ENCODE measurements around the gene DNAJC4. TPM values are rescaled to one million over a fixed set of nuclear protein-coding genes. Genes with fewer than 3 reads are reported as not detected.
"Not testable (repeated sequence)": the region's sequence is repeated elsewhere in the genome, so short reads cannot be mapped to it uniquely, and the experiment has no call there.

The DNAJC4 gene
- total RNA-seq, 2 experiments from 2014 or later = 29.7 to 37.0 TPM

- ATAC-seq = no peak
- Mint-ChIP-seq H3K4me3 (peak overlapping the region; percentile 83), H3K9me3 (ENCODE audit: low read depth) (no peaks in the 10 kb centered on the region), H3K36me3 (no peaks in the 10 kb centered on the region), H3K4me1 (peaks cover 36% of the 10 kb centered on the region), H3K27ac (peak overlapping the region; percentile 90), H3K27me3 (no peaks in the 10 kb centered on the region)
- DNase-seq = peak; percentile 66
- CTCF ChIA-PET = interaction anchor here (0.9 to 12.3 kb wide), 14 partner anchors 14 to 246 kb away, joined by 3 to 146 read pairs (median 7); partner anchors contain the start of genes BAD, CATSPERZ, DNAJC4 and ESRRA
Observed at GRCh38 chr11:64245401-64245796, 15.1 kb downstream of the DNAJC4 start.

DNA sequence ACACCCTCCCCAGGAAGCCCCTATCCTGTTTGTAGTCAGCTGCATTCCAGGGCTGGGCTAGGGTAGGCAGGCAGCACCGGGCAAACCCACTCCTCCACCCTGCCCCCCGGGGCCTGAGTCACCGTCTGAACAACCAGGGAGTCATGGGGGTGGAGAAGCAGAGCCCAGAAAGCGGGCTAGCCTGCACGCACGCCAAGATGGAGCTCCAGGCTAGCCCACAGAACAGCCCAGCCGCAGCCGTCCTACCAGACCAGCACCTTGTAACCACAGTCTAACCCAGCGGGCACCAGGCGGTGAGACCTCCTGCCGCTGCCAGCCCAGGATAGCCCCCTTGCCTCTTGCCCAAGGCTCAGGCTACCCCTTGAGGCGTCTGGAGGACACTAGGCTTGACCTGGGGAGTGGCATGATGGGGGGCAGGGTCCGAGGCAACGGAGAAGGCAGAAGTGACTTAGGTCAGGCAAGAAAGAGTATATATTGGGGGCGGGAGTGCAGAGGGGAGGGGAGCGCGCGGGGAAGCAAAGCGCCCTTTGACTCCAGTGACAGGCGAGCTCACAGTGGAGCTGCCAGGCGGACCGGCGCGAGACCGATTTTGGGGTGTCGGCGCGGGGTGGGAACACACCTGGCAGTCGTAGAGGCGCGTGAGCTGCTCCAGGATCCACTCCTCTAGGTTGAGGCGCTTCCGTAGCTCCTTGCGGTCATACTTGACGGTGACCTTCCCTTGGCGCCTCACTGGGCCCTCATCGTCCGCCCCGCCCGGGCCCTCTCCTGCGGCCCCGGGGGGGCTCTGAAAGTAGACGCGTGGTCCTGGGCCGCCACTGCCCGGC lies 15.7 kb downstream of the DNAJC4 start:
- H3K9me3 Mint-ChIP-seq (ENCODE audit: low read depth) = no peaks in the 10 kb centered on the region
- CTCF ChIA-PET = interaction anchor here (0.9 to 12.3 kb wide), 13 partner anchors 15 to 246 kb away, joined by 3 to 146 read pairs (median 8); partner anchors contain the start of genes BAD, CATSPERZ, DNAJC4 and ESRRA
- no peaks in the 10 kb centered on the region for H3K27me3 Mint-ChIP-seq
- peak; percentile 87 for DNase-seq
- H3K27ac Mint-ChIP-seq = peak overlapping the region; percentile 90
- peak overlapping the region; percentile 83 for H3K4me3 Mint-ChIP-seq
- H3K36me3 Mint-ChIP-seq = no peaks in the 10 kb centered on the region
- H3K4me1 Mint-ChIP-seq = peaks cover 36% of the 10 kb centered on the region
- no peak for ATAC-seq

- not testable (repeated sequence) for H3K36me3 Mint-ChIP-seq; DNase-seq; H3K27me3 Mint-ChIP-seq; H3K9me3 Mint-ChIP-seq (ENCODE audit: low read depth)
- peak; percentile 28 for ATAC-seq
- peak overlapping the region; percentile 64 for H3K27ac Mint-ChIP-seq
- peaks cover 36% of the 10 kb centered on the region for H3K4me1 Mint-ChIP-seq
- H3K4me3 Mint-ChIP-seq = peak overlapping the region; percentile 79
- CTCF ChIA-PET = interaction anchor here (1.6 to 12.3 kb wide), 10 partner anchors 15 to 85 kb away, joined by 3 to 146 read pairs (median 12); partner anchors contain the start of genes BAD, CATSPERZ, DNAJC4 and ESRRA
Observed at GRCh38 chr11:64246621-64246870, 16.2 kb downstream of the DNAJC4 start.

DNA sequence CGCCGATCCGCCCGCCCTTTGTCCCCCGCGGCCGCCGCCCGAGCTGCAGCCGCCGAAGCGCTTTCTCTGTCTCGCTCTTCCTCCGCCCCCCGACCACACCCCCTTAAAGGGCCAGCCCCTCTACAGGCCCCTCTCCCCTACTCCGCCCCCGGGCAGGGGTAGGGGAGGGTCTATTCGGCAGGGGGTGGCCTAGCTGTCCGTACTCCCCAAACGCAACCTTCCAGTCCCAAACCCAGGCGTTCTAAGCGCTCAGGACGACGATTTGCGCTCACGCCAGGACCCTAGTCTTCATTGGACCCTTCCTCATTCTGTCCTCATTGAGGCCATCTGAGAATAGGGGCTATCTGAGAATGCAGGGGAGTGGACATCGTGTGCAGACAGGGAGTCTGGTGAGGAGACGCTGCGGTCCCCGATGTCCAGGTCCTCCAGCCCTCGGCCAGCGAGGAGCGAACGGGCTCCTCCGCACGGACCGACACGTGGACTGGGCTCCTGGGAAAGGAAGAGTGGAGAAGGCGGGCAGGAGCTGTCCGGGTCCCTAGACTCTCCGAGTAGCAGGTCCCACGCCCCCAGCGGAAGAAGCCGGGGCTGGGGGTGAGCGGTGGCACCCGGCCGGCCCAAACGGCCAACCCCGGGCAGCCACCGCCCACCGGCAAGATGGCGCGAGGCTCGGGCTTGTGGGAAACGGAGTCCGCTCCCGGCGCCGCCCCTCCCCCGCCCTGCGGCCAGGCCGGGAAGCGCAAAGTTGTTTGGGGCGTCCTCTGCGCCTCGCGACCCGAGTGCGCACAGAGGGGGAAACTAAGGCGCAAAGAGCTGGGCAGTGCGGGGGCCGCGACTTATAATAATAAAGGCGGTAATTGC lies 16.8 kb downstream of the DNAJC4 start, which contains the start of gene PPP1R14B:
TSS of gene PPP1R14B (minus strand) at position 73 of the 858 bp plus-strand sequence. CDS start 270 bp downstream, outside the sequence.
- no peaks in the 10 kb centered on the region for H3K27me3 Mint-ChIP-seq
- H3K4me1 Mint-ChIP-seq = peaks cover 39% of the 10 kb centered on the region
- CTCF ChIA-PET = interaction anchor here (1.8 to 12.3 kb wide), 7 partner anchors 21 to 85 kb away, joined by 8 to 146 read pairs (median 14); partner anchors contain the start of genes BAD, CATSPERZ, ESRRA and FERMT3
- H3K36me3 Mint-ChIP-seq = no peaks in the 10 kb centered on the region
- DNase-seq (peak; percentile 87), ATAC-seq (peak; percentile 65)
- H3K9me3 Mint-ChIP-seq (ENCODE audit: low read depth) = no peaks in the 10 kb centered on the region
- peak within 1 kb of the TSS; percentile 90 for H3K27ac Mint-ChIP-seq
- peak within 1 kb of the TSS; percentile 83 for H3K4me3 Mint-ChIP-seq

DNA sequence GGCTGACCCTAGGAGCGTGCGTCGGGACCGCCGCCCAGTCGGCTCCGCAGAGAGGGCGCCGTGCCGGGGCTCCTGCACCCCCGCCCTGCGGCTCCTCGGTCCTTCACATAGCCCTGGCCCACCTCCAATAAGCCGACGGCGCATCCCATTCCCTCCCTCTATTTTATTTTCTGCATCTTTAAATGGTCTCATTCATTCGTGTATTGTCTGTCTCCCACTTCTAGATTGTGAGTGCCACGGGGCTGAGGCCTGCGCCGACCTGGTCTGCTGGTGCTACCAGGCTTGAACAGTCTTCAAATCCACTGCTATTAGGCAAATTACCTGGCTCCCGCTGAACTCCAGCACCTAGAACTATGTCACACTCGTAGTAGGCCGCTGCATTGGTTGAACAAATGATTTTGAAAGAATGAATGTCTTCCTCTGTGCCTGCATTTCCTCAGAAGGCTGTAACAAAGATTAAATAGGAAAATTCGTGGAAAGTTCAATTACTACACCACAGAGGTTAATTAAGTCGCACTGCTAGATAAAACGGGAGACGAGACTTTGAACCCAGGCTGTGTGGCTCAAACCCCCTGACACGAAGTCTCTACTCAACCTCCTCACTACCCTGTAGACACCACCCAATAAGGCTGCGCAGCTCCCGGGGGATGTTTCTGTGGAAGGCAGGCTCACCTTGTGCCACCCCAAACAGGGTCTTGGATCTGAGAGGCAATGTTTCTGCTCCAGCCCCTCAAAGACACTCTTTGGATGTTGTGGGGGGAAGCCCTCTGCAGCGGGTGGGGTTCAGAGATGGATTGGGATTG lies 17.6 kb downstream of the DNAJC4 start:
- DNase-seq (no peak), ATAC-seq (no peak)
- Mint-ChIP-seq H3K4me3 (peak overlapping the region; percentile 79), H3K9me3 (ENCODE audit: low read depth) (no peaks in the 10 kb centered on the region), H3K27ac (no peak overlapping the region), H3K36me3 (no peaks in the 10 kb centered on the region), H3K27me3 (no peaks in the 10 kb centered on the region), H3K4me1 (peaks cover 34% of the 10 kb centered on the region)
- CTCF ChIA-PET = interaction anchor here (2.9 to 12.3 kb wide), 6 partner anchors 7 to 56 kb away, joined by 14 to 146 read pairs (median 28); partner anchors contain the start of genes CATSPERZ, ESRRA, FERMT3 and FKBP2

DNA sequence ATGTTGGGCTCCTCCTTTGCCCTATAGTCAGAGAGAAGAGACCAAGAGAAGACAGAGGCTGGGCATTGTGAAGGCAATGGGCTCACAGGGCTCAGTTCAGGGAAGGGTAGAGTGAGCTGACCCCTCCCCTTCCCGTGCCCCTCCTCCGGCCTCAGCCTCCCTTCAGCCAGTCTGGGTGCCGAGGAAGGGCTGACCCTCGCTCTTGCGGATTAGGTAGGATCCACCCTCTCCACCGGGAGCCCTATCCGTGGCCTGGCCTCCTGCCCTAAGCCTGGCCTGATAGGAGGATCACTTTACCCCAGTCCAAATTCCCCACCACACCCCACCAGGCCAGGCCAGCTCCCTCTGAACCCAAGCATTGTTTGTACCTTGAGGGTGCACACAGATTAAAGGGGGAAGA lies 18.2 kb downstream of the DNAJC4 start:
- no peaks in the 10 kb centered on the region for H3K36me3 Mint-ChIP-seq
- DNase-seq (no peak), ATAC-seq (no peak)
- H3K27me3 Mint-ChIP-seq = no peaks in the 10 kb centered on the region
- no peak overlapping the region for H3K27ac Mint-ChIP-seq
- H3K9me3 Mint-ChIP-seq (ENCODE audit: low read depth) = no peaks in the 10 kb centered on the region
- H3K4me1 Mint-ChIP-seq = peaks cover 33% of the 10 kb centered on the region
- no peak overlapping the region for H3K4me3 Mint-ChIP-seq
- CTCF ChIA-PET = interaction anchor here (1.4 to 12.3 kb wide), 4 partner anchors 7 to 55 kb away, joined by 3 to 146 read pairs (median 52); partner anchors contain the start of genes CATSPERZ, ESRRA and FKBP2

DNA sequence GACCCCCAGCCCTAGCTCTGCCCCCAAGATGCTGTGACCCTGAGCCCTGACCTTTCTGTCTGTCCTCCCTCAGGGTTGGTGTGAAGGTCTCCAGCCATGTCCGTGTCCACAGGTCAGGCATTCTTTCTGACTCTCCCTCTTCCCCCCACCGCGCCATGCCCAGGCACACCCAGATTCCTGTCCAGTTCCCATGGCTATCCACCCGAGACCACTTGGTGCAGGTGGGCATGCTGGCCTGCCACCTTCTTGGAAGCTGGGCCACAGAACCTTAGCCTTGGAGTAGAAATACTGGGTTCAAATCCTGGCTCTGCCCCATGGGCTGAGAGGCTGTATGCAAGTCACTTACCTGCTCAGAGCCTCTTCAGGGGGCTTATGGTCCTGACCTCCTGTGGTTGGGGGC lies 18.7 kb downstream of the DNAJC4 start:
- DNase-seq (no peak), ATAC-seq (no peak)
- no peaks in the 10 kb centered on the region for H3K9me3 Mint-ChIP-seq (ENCODE audit: low read depth)
- H3K4me1 Mint-ChIP-seq = peaks cover 33% of the 10 kb centered on the region
- no peak overlapping the region for H3K27ac Mint-ChIP-seq
- no peaks in the 10 kb centered on the region for H3K27me3 Mint-ChIP-seq
- CTCF ChIA-PET = interaction anchor here (0.9 to 12.3 kb wide), 7 partner anchors 8 to 82 kb away, joined by 3 to 146 read pairs (median 37); partner anchors contain the start of genes CATSPERZ, ESRRA, FERMT3 and FKBP2
- no peak overlapping the region for H3K4me3 Mint-ChIP-seq
- H3K36me3 Mint-ChIP-seq = no peaks in the 10 kb centered on the region

DNA sequence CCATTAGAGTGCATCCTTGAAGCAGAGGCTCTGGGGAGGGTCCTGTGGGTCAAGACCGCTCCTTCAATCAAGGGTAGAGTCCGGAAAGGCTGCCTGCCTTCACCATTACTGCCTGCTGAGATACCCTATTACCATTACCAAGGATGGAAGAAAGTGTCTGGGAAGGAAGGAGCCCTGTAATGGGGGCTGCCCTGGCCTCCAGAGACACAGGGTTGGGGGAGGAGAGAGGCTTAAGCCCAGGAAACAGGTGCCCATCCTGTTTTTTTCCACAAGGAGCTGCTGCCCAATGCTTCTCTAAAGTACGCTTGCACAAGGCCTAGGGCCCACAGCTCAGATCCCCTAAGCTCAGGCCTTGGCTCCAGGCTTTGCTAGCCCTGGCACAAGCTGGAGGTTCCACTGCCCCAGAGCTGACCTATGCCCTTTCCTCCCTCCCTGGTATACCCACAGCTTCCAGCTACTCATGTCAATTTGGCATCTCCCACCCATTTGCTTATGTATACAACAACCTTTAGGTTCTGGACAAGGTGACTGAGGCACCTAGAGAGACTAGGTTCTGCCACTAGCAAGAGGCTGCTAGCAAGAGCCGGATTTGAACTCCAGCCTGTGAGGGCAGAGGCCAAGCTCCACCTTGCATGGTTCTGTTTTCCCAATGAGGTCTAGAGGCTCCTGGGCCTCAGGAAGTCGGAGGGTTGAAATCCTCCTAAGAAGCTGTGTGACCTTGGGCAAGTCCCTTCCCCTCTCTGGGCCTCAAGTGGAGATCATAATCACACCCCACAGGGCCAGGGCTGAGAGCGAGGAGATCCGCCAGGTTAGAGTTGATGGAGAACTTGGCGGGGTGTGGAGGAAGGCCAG lies 19.4 kb downstream of the DNAJC4 start:
- ATAC-seq (no peak), DNase-seq (no peak)
- Mint-ChIP-seq H3K36me3 (no peaks in the 10 kb centered on the region), H3K4me1 (peaks cover 33% of the 10 kb centered on the region), H3K4me3 (no peak overlapping the region), H3K9me3 (ENCODE audit: low read depth) (no peaks in the 10 kb centered on the region), H3K27me3 (no peaks in the 10 kb centered on the region), H3K27ac (no peak overlapping the region)
- CTCF ChIA-PET = interaction anchor here (0.6 to 12.3 kb wide), 18 partner anchors 9 to 82 kb away, joined by 3 to 146 read pairs (median 6); partner anchors contain the start of genes CATSPERZ, ESRRA, FERMT3 and FKBP2

- H3K27me3 Mint-ChIP-seq = no peaks in the 10 kb centered on the region
- peaks cover 2% of the 10 kb centered on the region for H3K36me3 Mint-ChIP-seq
- H3K27ac Mint-ChIP-seq = no peak overlapping the region
- DNase-seq (no peak), ATAC-seq (no peak)
- no peaks in the 10 kb centered on the region for H3K9me3 Mint-ChIP-seq (ENCODE audit: low read depth)
- peak overlapping the region; percentile 76 for H3K4me3 Mint-ChIP-seq
- H3K4me1 Mint-ChIP-seq = peaks cover 29% of the 10 kb centered on the region
- CTCF ChIA-PET = interaction anchor here (0.8 to 12.3 kb wide), 19 partner anchors 8 to 82 kb away, joined by 3 to 146 read pairs (median 7); partner anchors contain the start of genes BAD, CATSPERZ, ESRRA and FERMT3
Observed at GRCh38 chr11:64250415-64251015, 20.2 kb downstream of the DNAJC4 start.

DNA sequence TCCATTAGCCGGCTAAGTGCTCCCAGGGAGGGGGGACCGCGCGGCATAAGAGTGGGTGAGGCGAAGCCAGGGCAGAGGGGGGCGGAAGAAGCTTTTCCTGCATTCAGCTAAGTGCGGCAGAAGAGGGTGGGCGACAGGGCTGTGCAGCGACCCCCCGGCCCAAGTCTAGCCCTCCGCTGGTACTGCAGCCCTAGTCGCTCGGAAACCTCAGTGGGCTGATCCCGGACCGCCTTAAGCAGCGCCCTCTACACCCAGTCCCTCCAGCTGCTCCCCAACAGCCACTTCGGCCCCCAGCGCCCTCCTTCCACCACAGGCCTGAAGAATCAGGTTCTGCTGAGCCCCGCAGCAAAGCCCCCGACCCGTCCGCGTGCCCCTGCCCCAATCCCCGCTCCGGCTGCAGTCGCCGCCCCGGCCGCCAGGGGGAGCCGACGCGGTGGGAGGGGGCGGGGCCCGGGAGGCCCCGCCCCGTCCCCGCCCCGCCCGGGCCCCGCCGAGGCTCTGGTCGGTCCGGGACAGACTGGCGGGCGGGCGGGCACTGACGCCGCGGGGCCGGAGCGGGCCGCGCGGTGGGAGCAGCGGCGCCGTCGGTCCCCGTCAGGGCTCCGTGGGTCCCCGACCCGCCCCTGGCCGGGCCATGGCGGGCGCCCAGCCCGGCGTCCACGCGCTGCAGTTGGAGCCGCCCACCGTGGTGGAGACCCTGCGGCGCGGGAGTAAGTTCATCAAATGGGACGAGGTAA lies 20.8 kb downstream of the DNAJC4 start, which contains the start of gene PLCB3:
TSS of gene PLCB3 (plus strand) at position 515 of the 737 bp plus-strand sequence. CDS start at position 635, 120 bp downstream.
- peak within 1 kb of the TSS; percentile 72 for H3K27ac Mint-ChIP-seq
- ATAC-seq = peak; percentile 71
- CTCF ChIA-PET = interaction anchor here (0.8 to 12.3 kb wide), 18 partner anchors 9 to 81 kb away, joined by 3 to 146 read pairs (median 8); partner anchors contain the start of genes BAD, CATSPERZ, ESRRA and FERMT3

DNA sequence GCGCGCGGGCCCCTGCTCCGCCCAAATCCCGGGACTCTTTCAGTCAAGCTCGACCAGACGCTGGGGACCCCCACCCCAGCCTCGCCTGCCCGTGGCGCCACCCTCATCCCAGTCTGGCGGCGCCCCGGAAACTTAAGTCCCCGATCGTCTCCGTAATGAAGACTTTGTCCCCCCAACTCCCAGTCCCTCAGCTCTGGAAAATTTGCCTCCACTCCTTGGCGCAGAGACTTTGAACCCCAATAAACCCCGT lies 21.3 kb downstream of the DNAJC4 start:
- Mint-ChIP-seq H3K27ac (peak overlapping the region; percentile 69), H3K4me1 (peaks cover 29% of the 10 kb centered on the region), H3K36me3 (peaks cover 2% of the 10 kb centered on the region), H3K27me3 (no peaks in the 10 kb centered on the region), H3K9me3 (ENCODE audit: low read depth) (no peaks in the 10 kb centered on the region), H3K4me3 (peak overlapping the region; percentile 89)
- CTCF ChIA-PET = interaction anchor here (1.0 to 12.3 kb wide), 13 partner anchors 9 to 81 kb away, joined by 4 to 146 read pairs (median 12); partner anchors contain the start of genes BAD, CATSPERZ, ESRRA and FERMT3
- DNase-seq (no peak), ATAC-seq (no peak)

More for the DNA sequence above, 20.8 kb downstream of the DNAJC4 start, which contains the start of gene PLCB3:
- Mint-ChIP-seq H3K4me1 (peaks cover 29% of the 10 kb centered on the region), H3K4me3 (peak within 1 kb of the TSS; percentile 89), H3K36me3 (peaks cover 2% of the 10 kb centered on the region), H3K27me3 (no peaks in the 10 kb centered on the region), H3K9me3 (ENCODE audit: low read depth) (no peaks in the 10 kb centered on the region)
- DNase-seq = peak; percentile 68

Measured in activated CD8-positive, alpha-beta memory T cell treated with anti-CD3 and anti-CD28 coated beads, Interleukin-2, amount 10 ng/mL, durations not matched to agents 7 days and 5 days (primary cell).